Central memory CD8-positive, alpha-beta T cell (primary cell): ENCODE measurements around the gene ANXA4.
A peak's percentile ranks its signal among the peaks of the same experiment; 100 is the strongest.

Experiments
- ATAC-seq: fragments of 150-1000 bp; cut with Tn5 transposase; replicated peaks from 2 replicates; pipeline ENCODE4 v1.10.0; 2022; ENCODE audit warnings: mild to moderate bottlenecking, moderate FRiP score, moderate number of reproducible peaks; ENCODE audit not compliant: poor library complexity, severe bottlenecking; ENCODE audit errors: extremely low read depth
- DNase-seq, 2 donors: peaks; one replicate each; pipeline ENCODE4 v3.0.0; 2021; ENCODE audit warnings: low spot score in 2 of 2
- H3K27ac Mint-ChIP-seq: one replicate; pipeline ENCODE4 v1.8.0; 2022; ENCODE audit warnings: low read depth, mild to moderate bottlenecking, moderate library complexity, mixed read lengths
- H3K27me3 Mint-ChIP-seq: one replicate; pipeline ENCODE4 v1.8.0; 2022; ENCODE audit warnings: mixed read lengths
- H3K36me3 Mint-ChIP-seq: one replicate; pipeline ENCODE4 v1.8.0; 2022; ENCODE audit warnings: mild to moderate bottlenecking, moderate library complexity, mixed read lengths; ENCODE audit not compliant: insufficient read depth
- H3K4me1 Mint-ChIP-seq: one replicate; pipeline ENCODE4 v1.8.0; 2022; ENCODE audit warnings: mixed read lengths
- H3K4me3 Mint-ChIP-seq: one replicate; pipeline ENCODE4 v1.8.0; 2022; ENCODE audit warnings: mild to moderate bottlenecking, moderate library complexity, mixed read lengths
- H3K9me3 Mint-ChIP-seq: one replicate; pipeline ENCODE4 v1.8.0; 2022; ENCODE audit warnings: mixed read lengths

Gene ANXA4

DNA sequence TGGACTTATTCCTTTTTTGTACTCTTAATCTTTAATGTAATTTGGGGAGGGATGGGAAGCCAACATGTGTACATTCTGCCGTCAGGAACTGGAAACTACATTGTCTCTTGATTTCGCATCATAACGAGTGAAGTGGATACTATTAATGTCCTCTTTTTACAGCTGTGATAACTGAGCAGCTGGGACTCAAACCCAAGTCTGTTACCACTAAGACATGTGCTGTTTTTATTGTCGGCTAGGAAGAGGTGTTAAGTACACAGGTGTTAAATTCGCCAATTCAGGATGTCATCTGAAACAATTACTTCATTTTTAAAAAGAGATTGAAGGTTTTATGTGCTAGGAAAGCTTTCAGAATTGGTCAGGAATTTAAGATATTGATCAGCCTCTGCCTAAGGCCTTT, 94.4 kb downstream of the ANXA4 start:
- H3K27me3 Mint-ChIP-seq: no peaks in the 10 kb centered on the region
- DNase-seq (no peak), ATAC-seq (no peak)
- H3K36me3 Mint-ChIP-seq: peaks cover 12% of the 10 kb centered on the region
- H3K4me1 Mint-ChIP-seq: peaks cover 52% of the 10 kb centered on the region
- H3K4me3 Mint-ChIP-seq: no peak overlapping the region
- H3K9me3 Mint-ChIP-seq: no peaks in the 10 kb centered on the region
- H3K27ac Mint-ChIP-seq: peak overlapping the region; percentile 26

DNA sequence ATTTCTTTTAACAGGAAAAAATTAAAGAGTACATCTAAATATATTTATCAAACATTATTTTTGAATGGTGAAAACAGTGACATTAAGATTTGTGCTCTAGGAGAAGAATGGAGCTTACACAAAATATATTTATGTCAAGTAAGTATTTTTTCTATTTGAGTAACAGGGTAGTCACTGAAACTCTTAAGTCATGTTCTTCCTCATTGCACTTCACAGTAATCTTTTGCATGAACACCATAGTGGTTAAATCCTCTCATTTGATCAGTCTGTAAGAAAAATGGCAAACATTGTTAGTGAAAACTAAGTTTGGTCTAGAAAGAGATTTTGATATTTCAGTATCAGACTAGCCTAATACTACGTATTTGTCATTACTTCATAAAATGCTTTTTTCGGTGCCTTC, 95.6 kb downstream of the ANXA4 start:
- ATAC-seq: no peak
- no peak for DNase-seq
- no peak overlapping the region for H3K27ac Mint-ChIP-seq
- peaks cover 15% of the 10 kb centered on the region for H3K36me3 Mint-ChIP-seq
- H3K9me3 Mint-ChIP-seq: no peaks in the 10 kb centered on the region
- H3K4me3 Mint-ChIP-seq: no peak overlapping the region
- peaks cover 47% of the 10 kb centered on the region for H3K4me1 Mint-ChIP-seq
- no peaks in the 10 kb centered on the region for H3K27me3 Mint-ChIP-seq

DNA sequence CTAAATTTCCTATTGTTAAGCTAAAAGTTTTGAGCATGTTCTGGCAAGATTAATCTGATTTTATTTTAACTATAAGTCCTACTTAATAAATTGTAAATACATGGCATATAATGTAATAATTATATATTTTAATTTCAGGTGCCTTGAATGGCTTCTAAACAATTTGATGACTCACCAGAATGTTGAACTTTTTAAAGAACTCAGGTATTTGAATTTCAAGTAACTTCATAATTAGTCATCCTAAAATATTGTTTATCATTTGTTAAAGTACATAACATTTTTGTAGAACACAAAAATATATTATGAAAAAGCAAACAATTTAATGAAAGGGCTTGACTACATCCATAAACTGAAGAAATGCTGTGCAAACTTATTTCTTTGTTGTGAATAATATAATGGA, 102.1 kb downstream of the ANXA4 start:
- H3K4me3 Mint-ChIP-seq: no peak overlapping the region
- no peak for DNase-seq
- no peak for ATAC-seq
- peaks cover 7% of the 10 kb centered on the region for H3K4me1 Mint-ChIP-seq
- H3K27me3 Mint-ChIP-seq: no peaks in the 10 kb centered on the region
- H3K36me3 Mint-ChIP-seq: peaks cover 33% of the 10 kb centered on the region
- H3K9me3 Mint-ChIP-seq: no peaks in the 10 kb centered on the region
- H3K27ac Mint-ChIP-seq: no peak overlapping the region

DNA sequence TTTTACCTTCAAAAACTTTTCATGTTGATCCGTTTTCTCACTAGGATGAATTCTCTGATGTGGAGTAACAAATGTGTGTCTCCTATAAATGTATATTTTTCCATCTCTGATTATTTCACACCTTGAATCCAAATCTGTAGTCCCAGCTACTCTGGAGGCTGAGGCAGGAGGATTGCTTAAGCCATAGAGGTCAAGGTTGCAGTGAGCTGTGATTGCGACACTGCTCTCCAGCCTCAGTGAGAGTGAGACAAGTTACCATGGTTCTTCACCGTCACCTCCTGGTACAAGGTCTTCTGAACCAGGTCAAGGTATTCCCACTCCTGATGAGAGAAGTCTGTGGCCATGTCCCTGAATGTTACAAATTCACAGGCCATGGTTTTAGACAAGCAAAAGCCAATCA, 102.6 kb downstream of the ANXA4 start:
- Mint-ChIP-seq H3K27ac (no peak overlapping the region), H3K4me3 (no peak overlapping the region), H3K4me1 (peaks cover 7% of the 10 kb centered on the region), H3K27me3 (no peaks in the 10 kb centered on the region), H3K9me3 (no peaks in the 10 kb centered on the region), H3K36me3 (peaks cover 31% of the 10 kb centered on the region)
- no peak for ATAC-seq
- no peak for DNase-seq

DNA sequence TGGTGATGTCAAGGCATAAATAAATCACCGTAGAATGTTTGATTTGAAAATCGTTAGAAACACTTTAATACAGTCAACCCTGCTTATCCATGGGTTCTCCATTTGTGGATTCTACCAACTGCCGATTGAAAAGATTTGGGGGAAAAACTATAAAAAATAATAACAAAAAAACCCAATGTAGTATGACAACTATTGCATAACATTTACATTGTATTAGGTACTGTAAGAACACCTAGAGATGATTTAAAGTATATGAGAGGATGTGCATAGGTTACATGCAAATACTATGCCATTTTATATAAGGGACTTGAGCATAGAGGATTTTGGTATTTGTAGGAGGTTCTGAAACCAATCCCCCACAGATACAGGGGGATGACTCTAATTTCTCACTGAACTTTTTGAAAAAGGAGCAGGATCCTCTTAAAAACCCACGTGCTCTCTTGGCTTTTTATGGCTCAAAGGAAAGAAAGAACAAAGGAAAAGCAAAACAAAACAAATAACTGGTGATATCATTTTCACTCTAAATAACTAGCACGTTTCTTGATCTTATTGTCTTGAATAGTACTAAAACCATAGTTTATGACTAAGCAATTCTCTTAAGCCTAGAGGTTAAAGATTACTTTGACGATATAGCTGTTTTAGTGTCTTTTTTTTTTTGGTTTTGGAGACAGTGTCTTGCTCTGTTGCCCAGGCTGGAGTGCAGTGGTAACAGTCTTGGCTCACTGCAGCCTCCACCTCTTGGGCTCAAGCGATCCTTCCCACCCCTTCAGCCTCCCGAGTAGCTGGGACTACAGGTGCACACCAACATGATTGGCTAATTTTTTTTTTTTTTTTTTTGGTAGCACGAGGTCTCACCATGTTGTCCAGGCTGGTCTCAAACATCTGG, 104.5 kb downstream of the ANXA4 start:
- no peak for ATAC-seq
- Mint-ChIP-seq H3K4me1 (peaks cover 6% of the 10 kb centered on the region), H3K27me3 (no peaks in the 10 kb centered on the region), H3K4me3 (no peak overlapping the region), H3K36me3 (peaks cover 31% of the 10 kb centered on the region), H3K9me3 (no peaks in the 10 kb centered on the region), H3K27ac (peak overlapping the region; percentile 29)
- no peak for DNase-seq

DNA sequence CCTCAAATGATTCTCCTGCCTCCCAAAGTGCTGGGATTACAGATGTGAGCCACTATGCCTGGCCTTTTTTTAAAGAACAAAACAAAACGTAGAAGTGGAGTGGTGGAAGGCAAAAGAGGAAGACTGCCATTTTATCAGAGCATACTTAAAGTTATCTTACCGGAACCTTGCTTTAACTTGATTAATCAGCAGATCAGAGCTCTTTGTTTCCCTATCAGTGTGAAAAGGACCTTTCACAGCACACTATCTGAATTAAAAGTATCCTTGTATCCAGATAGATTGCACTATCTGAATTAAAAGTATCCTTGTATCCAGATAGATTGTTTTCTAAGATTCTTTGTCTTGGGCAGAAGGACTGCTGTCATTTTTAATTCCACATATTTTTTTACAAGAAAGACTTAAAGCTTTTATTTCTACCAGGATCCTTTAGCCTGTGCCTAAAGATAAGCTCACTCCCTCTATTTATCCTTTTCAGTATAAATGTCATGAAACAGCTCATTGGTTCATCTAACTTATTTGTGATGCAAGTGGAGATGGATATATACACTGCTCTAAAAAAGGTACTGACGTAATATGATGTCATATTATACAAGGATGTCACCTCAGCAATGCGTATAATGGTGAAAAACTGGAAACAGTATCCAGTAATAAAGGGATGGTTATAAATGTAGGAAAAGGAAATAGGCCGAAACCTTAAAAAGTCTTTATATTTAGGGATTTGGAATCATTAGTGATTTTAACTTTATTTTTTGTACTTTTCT, 105.3 kb downstream of the ANXA4 start:
- peaks cover 28% of the 10 kb centered on the region for H3K36me3 Mint-ChIP-seq

DNA sequence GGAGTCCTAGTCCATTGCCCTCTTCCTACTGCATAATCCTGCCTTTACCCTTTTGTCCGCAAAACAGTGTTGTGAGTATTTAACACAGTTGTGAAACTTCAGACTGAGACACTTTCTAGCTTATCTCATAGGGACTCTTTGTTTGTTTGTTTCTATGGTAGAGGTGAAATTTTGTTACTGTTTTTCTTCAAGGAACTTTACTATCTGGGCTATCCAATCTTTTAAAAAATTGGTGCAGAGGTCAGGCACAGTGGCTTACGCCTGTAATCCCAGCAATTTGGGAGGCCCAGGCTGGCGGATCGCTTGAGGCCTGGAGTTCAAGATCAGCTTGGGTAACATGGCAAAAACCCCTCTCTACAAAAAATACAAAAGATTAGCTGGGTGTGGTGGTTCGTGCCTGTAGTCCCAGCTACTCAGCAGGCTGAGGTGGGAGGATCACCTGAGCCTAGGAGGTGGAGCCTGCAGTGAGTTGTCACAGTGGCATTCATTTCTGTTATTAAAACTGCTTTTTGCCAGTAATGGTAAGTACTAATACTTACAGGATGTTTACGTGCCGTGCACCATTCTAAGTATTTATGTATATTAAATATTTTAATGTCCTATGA, 106.4 kb downstream of the ANXA4 start:
- Mint-ChIP-seq H3K9me3 (no peaks in the 10 kb centered on the region), H3K4me1 (no peaks in the 10 kb centered on the region), H3K36me3 (peaks cover 27% of the 10 kb centered on the region), H3K27ac (no peak overlapping the region), H3K27me3 (no peaks in the 10 kb centered on the region), H3K4me3 (no peak overlapping the region)
- ATAC-seq (no peak), DNase-seq (no peak)

More for the DNA sequence above, 105.3 kb downstream of the ANXA4 start:
- no peaks in the 10 kb centered on the region for H3K9me3 Mint-ChIP-seq
- no peaks in the 10 kb centered on the region for H3K27me3 Mint-ChIP-seq
- DNase-seq: no peak
- no peaks in the 10 kb centered on the region for H3K4me1 Mint-ChIP-seq
- H3K27ac Mint-ChIP-seq: no peak overlapping the region
- H3K4me3 Mint-ChIP-seq: no peak overlapping the region
- no peak for ATAC-seq

DNA sequence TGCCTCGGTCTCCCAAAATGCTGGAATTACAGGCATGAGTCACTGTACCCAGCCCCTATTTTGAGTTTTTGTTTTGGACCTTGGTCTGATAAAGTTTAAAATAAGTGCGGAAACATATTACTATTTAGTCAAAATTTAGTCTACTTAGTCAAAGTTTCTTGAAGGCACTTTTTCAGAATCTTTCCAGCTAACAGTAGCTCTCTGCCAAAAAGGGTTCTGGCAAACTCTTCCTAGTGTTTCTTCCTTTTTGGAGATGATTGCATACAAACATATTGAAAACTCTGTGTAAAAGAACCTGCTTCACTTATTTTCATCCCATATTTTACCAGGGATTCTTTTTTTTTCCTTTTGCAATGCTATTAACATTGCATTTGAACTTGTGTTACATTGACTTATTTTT, 116.3 kb downstream of the ANXA4 start:
- peaks cover 13% of the 10 kb centered on the region for H3K36me3 Mint-ChIP-seq
- H3K4me1 Mint-ChIP-seq: no peaks in the 10 kb centered on the region
- no peaks in the 10 kb centered on the region for H3K27me3 Mint-ChIP-seq
- DNase-seq (no peak), ATAC-seq (no peak)
- no peak overlapping the region for H3K27ac Mint-ChIP-seq
- no peak overlapping the region for H3K4me3 Mint-ChIP-seq
- H3K9me3 Mint-ChIP-seq: no peaks in the 10 kb centered on the region

DNA sequence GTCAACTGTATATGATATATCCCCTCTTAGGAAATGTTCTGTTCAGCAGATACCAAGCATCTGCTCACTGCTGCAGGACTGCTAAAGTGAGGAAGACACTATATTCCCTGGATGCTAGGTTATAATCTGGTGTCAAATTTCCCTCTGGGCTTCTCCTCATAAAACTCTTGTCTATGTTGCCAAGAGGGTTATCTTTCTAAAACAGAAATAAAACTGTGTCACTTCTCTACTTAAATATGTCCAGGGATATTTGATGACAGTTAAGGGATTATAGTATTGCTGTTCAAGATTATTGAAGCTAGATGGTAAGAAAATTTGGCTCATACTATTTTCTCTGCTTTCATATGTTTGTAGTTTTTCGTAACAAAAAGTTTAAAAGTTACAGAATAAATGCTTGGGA, 121.4 kb downstream of the ANXA4 start:
- Mint-ChIP-seq H3K4me3 (no peak overlapping the region), H3K36me3 (peaks cover 33% of the 10 kb centered on the region), H3K27me3 (no peaks in the 10 kb centered on the region), H3K9me3 (no peaks in the 10 kb centered on the region), H3K27ac (no peak overlapping the region), H3K4me1 (no peaks in the 10 kb centered on the region)
- no peak for DNase-seq
- ATAC-seq: no peak
